IMR-90 (cell line): ENCODE data around the gene MAGI1. TPM values are rescaled to one million over a fixed set of nuclear protein-coding genes. Genes with fewer than 3 reads are reported as not detected.

Experiments used
- ATAC-seq: fragments of 200-7000 bp; cut with Tn5 transposase; 2 replicates; pipeline ENCODE4 v1.9.1; 2020; ENCODE audit warnings: low read depth, mild to moderate bottlenecking, moderate library complexity
- BruUV-seq: library from RNA; stranded (reverse); fragments of 400-500 nt; replicated peaks from 2 replicates; lab custom pipeline; 2021; lab: Mats Ljungman, UMichigan
- CTCF ChIA-PET: fragments of 300-600 bp; formaldehyde crosslinking; extraction: SDS; loops from one replicate; lab custom pipeline; 2021; ENCODE audit warnings: antibody characterized with exemption; lab: Yijun Ruan, JAX
- POLR2A ChIA-PET: fragments of 300-600 bp; sonication (Branson Sonifier 250); formaldehyde crosslinking; loops from one replicate; lab custom pipeline; 2022; ENCODE audit warnings: antibody characterized with exemption; ENCODE audit not compliant: unreplicated experiment; lab: Charles Lee
- DNase-seq: peaks from one replicate; pipeline ENCODE4 v3.0.0; 2013
- H2AFZ ChIP-seq: replicated peaks from 2 replicates; pipeline ENCODE3; 2013; ENCODE audit warnings: low read length, mild to moderate bottlenecking; ENCODE audit not compliant: poor library complexity
- H2AK5ac ChIP-seq: 2 replicates; pipeline ENCODE4 v1.6.1; 2013; ENCODE audit warnings: low read depth, low read length, inconsistent platforms
- H2AK9ac ChIP-seq: replicated peaks from 2 replicates; pipeline ENCODE3; 2013; ENCODE audit warnings: mild to moderate bottlenecking, low read depth, low read length, moderate library complexity; ENCODE audit not compliant: poor library complexity
- H2BK120ac ChIP-seq: 2 replicates; pipeline ENCODE4 v1.6.1; 2013; ENCODE audit warnings: low read depth, low read length, inconsistent platforms
- H2BK15ac ChIP-seq: 3 replicates; pipeline ENCODE4 v1.6.1; 2013; ENCODE audit warnings: low read depth, low read length, inconsistent platforms
- H2BK20ac ChIP-seq: 2 replicates; pipeline ENCODE4 v1.6.1; 2013; ENCODE audit warnings: low read depth, mild to moderate bottlenecking, inconsistent platforms, low read length, moderate library complexity
- H2BK5ac ChIP-seq: 2 replicates; pipeline ENCODE4 v1.6.1; 2013; ENCODE audit warnings: mild to moderate bottlenecking, low read depth, low read length, inconsistent platforms; ENCODE audit not compliant: poor library complexity, severe bottlenecking
- H3K14ac ChIP-seq: replicated peaks from 2 replicates; pipeline ENCODE4 v1.6.1; 2013; ENCODE audit warnings: low read depth, low read length, inconsistent platforms
- H3K18ac ChIP-seq: 2 replicates; pipeline ENCODE4 v1.6.1; 2013; ENCODE audit warnings: low read depth, low read length, control low read depth
- H3K23ac ChIP-seq: 2 replicates; pipeline ENCODE4 v1.6.1; 2013; ENCODE audit warnings: low read depth, low read length, inconsistent platforms
- H3K27ac ChIP-seq: 2 replicates; pipeline ENCODE4 v1.5.1; 2013; ENCODE audit warnings: mild to moderate bottlenecking, control low read depth, low read length; ENCODE audit not compliant: insufficient read depth
- H3K27me3 ChIP-seq: 2 replicates; pipeline ENCODE4 v1.6.1; 2013; ENCODE audit warnings: low read length; ENCODE audit not compliant: control insufficient read depth, insufficient read depth
- H3K36me3 ChIP-seq: 2 replicates; pipeline ENCODE4 v1.6.1; 2013; ENCODE audit warnings: low read length, mixed read lengths; ENCODE audit not compliant: control insufficient read depth, insufficient read depth
- H3K4ac ChIP-seq: 2 replicates; pipeline ENCODE4 v1.6.1; 2013; ENCODE audit warnings: low read depth, low read length, inconsistent platforms
- H3K4me1 ChIP-seq: 2 replicates; pipeline ENCODE4 v1.6.1; 2013; ENCODE audit warnings: low read length, mixed read lengths; ENCODE audit not compliant: control insufficient read depth, insufficient read depth
- H3K4me2 ChIP-seq: 2 replicates; pipeline ENCODE4 v1.6.1; 2013; ENCODE audit warnings: low read depth, mild to moderate bottlenecking, control low read depth, low read length, moderate library complexity
- H3K4me3 ChIP-seq: 2 replicates; pipeline ENCODE4 v1.5.1; 2013; ENCODE audit warnings: low read depth, mild to moderate bottlenecking, control low read depth, low read length, moderate library complexity; ENCODE audit not compliant: insufficient read depth
- H3K56ac ChIP-seq: 2 replicates; pipeline ENCODE4 v1.6.1; 2013; ENCODE audit warnings: low read length, inconsistent platforms; ENCODE audit not compliant: insufficient read depth; ENCODE audit errors: extremely low read depth
- H3K79me1 ChIP-seq, 2 experiments: 2 replicates each; pipeline ENCODE4 v1.6.1; 2013; ENCODE audit warnings: low read length in 2 of 2, inconsistent platforms in 1 of 2, low read depth in 1 of 2
- H3K9ac ChIP-seq: 2 replicates; pipeline ENCODE4 v1.6.1; 2013; ENCODE audit warnings: low read depth, low read length, control low read depth
- H3K9me1 ChIP-seq: 2 replicates; pipeline ENCODE4 v1.6.1; 2013; ENCODE audit warnings: low read length, inconsistent platforms; ENCODE audit not compliant: insufficient read depth
- H3K9me3 ChIP-seq: 2 replicates; pipeline ENCODE4 v1.6.1; 2013; ENCODE audit warnings: low read length; ENCODE audit not compliant: control insufficient read depth, insufficient read depth
- H4K20me1 ChIP-seq: 2 replicates; pipeline ENCODE4 v1.6.1; 2013; ENCODE audit warnings: low read length, inconsistent platforms; ENCODE audit not compliant: insufficient read depth
- H4K5ac ChIP-seq: 2 replicates; pipeline ENCODE4 v1.6.1; 2013; ENCODE audit warnings: mild to moderate bottlenecking, low read depth, low read length, control low read depth
- H4K8ac ChIP-seq, 2 experiments: 2 replicates each; pipeline ENCODE4 v1.6.1; 2013; ENCODE audit warnings: low read depth in 2 of 2, low read length in 2 of 2, control low read depth in 1 of 2, inconsistent platforms in 1 of 2
- H4K91ac ChIP-seq: 2 replicates; pipeline ENCODE4 v1.6.1; 2013; ENCODE audit warnings: low read depth, low read length, inconsistent platforms; ENCODE audit not compliant: insufficient read depth
- CEBPB ChIP-seq: IDR thresholded peaks from 2 replicates; pipeline ENCODE4 v1.6.1; 2012; ENCODE audit warnings: low read depth, low read length, improper control_type of control experiment
- CTCF ChIP-seq: conservative IDR thresholded peaks from 2 replicates; pipeline ENCODE4 v1.5.1; 2012; ENCODE audit warnings: mild to moderate bottlenecking, low read depth, low read length, improper control_type of control experiment
- FOS ChIP-seq: fragments of 150-350 bp; IDR thresholded peaks from 2 replicates; pipeline ENCODE4 v1.6.1; 2016; ENCODE audit warnings: low read depth, low read length
- MAFK ChIP-seq: IDR thresholded peaks from 2 replicates; pipeline ENCODE4 v1.6.1; 2012; ENCODE audit warnings: low read depth, low read length, improper control_type of control experiment
- MAZ ChIP-seq: IDR thresholded peaks from 2 replicates; pipeline ENCODE4 v1.6.1; 2012; ENCODE audit warnings: low read depth, mild to moderate bottlenecking, low read length, improper control_type of control experiment, moderate library complexity, borderline replicate concordance
- MXI1 ChIP-seq: IDR thresholded peaks from 2 replicates; pipeline ENCODE4 v1.6.1; 2012; ENCODE audit warnings: low read depth, mild to moderate bottlenecking, low read length, moderate library complexity, borderline replicate concordance
- NFE2L2 ChIP-seq: fragments of 150-350 bp; IDR thresholded peaks from 2 replicates; pipeline ENCODE4 v1.6.1; 2016; ENCODE audit warnings: low read depth, mild to moderate bottlenecking, low read length
- POLR2A ChIP-seq: IDR thresholded peaks from 2 replicates; pipeline ENCODE4 v1.6.1; 2012; ENCODE audit warnings: mild to moderate bottlenecking, low read depth, low read length
- RCOR1 ChIP-seq: IDR thresholded peaks from 2 replicates; pipeline ENCODE4 v1.6.1; 2012; ENCODE audit warnings: mild to moderate bottlenecking, low read length, improper control_type of control experiment; ENCODE audit not compliant: insufficient replicate concordance
- RFX5 ChIP-seq: IDR thresholded peaks from 2 replicates; pipeline ENCODE4 v1.8.0; 2012; ENCODE audit warnings: low read depth, mild to moderate bottlenecking, low read length, moderate library complexity
- SMC3 ChIP-seq: fragments of 150-350 bp; IDR thresholded peaks from 2 replicates; pipeline ENCODE4 v1.6.1; 2016; ENCODE audit warnings: low read depth, mild to moderate bottlenecking, antibody characterized with exemption, low read length, moderate library complexity
- USF2 ChIP-seq: fragments of 150-350 bp; IDR thresholded peaks from 2 replicates; pipeline ENCODE4 v1.6.1; 2017; ENCODE audit warnings: mild to moderate bottlenecking, antibody characterized with exemption, low read length, low read depth
- WGBS, 2 experiments: methylation state at CpG; one replicate each; pipeline versions ENCODE4 v1.1.5 to v1.1.7; 2013; ENCODE audit warnings: missing lambda C conversion rate in 2 of 2; ENCODE audit not compliant: insufficient read length in 1 of 2; ENCODE audit errors: extremely low coverage in 2 of 2; 5-methylcytosine and 5-hydroxymethylcytosine counted together
- dilution Hi-C: fragments of 300-500 bp; cut with HindIII; formaldehyde crosslinking; loops from one replicate; pipeline ENCODE4 v1.14.3; 2018; ENCODE audit warnings: low sequenced_read_pairs; ENCODE audit not compliant: unreplicated experiment
- in situ Hi-C: fragments of 300-500 bp; cut with MboI; formaldehyde crosslinking; loops from 3 replicates; pipeline ENCODE4 v1.14.3; 2019; ENCODE audit warnings: low sequenced_read_pairs, inconsistent platforms, mixed read lengths
- intact Hi-C: fragments of 100-400 bp; cut with micrococcal nuclease; formaldehyde crosslinking; loops from 2 replicates; pipeline ENCODE4 v1.10.0; 2022
- polyA plus RNA-seq, 3 experiments: library from polyadenylated mRNA; depleted of rRNA; stranded (reverse); fragments of >200 nt; gene quantifications; 2 replicates each; pipeline ENCODE4 v1.2.3, GENCODE V29; 2012; ENCODE audit warnings: low replicate concordance in 1 of 3
- total RNA-seq: library from RNA; depleted of rRNA; stranded (reverse); fragments of >200 nt; gene quantifications from 2 replicates; pipeline ENCODE4 v1.2.3, GENCODE V29; 2012

Gene MAGI1
- total and polyA plus RNA-seq, 2 of the 4 experiments (the other 2 are of a cell fraction), result 14.5 to 24.2 TPM

DNA sequence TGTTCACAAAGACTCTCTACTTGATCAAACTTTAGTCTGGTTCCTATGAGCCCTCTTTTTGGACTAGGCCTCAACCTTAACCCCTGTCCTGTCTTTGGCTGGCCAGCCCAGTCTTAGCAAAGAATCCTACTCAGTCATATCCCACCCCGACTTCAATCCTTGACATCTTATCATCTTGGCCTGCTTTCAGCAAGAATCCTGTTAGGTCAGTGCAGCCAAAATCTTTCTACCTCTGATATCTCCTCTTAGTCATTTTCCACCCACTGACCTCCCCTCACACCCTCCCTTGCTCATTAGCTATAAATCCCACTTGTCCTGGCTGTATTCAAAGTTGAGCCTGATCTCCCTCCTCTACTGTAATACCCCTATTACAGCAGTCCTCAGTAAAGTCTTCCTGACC, 286.1 kb downstream of the MAGI1 start:
- Histone ChIP-seq H4K5ac (no peak overlapping the region), H3K4me3 (no peak overlapping the region), H3K18ac (no peak overlapping the region), H2AFZ (no peak overlapping the region), H2BK5ac (no peak overlapping the region), H3K4me2 (no peak overlapping the region), H3K14ac (no peak overlapping the region), H2BK15ac (no peak overlapping the region), H3K23ac (no peak overlapping the region), H3K79me1 (peaks cover 8 to 34% of the 10 kb centered on the region in 2 experiments), H3K9ac (no peak overlapping the region), H3K27ac (no peak overlapping the region), H3K36me3 (no peaks in the 10 kb centered on the region), H3K9me3 (no peaks in the 10 kb centered on the region), H3K4ac (no peak overlapping the region), H2AK5ac (no peak overlapping the region), H3K56ac (no peak overlapping the region), H4K91ac (no peak overlapping the region), H4K8ac (no peak overlapping the region), H3K9me1 (no peaks in the 10 kb centered on the region; the same call in 1 of the 2 replicates), H2AK9ac (no peak overlapping the region), H2BK20ac (no peak overlapping the region), H3K27me3 (no peaks in the 10 kb centered on the region), H4K20me1 (peaks cover 10% of the 10 kb centered on the region; the same call in 1 of the 2 replicates), H2BK120ac (no peak overlapping the region), H3K4me1 (no peaks in the 10 kb centered on the region)
- ATAC-seq (no peak), DNase-seq (no peak)
- ChIA-PET CTCF (interaction anchor here (1.5 to 2.2 kb wide), 3 partner anchors 13 to 1223 kb away, joined by 3 to 13 read pairs (median 7); no protein-coding TSS in a partner anchor), POLR2A (no interaction called here)
- intact Hi-C loops (loop anchor here (5.0 kb wide), 1 partner anchor 1220 kb away; no protein-coding TSS in a partner anchor), in situ Hi-C loops (no loop called here), dilution Hi-C loops (no loop called here)
- 88% methylated on average over 1 of the region's 1 CpG; no CpG with 5 or more reads in 1 of the 2 experiments for WGBS, 2 experiments
- TF ChIP-seq MAZ (no peak), MAFK (no peak), RCOR1 (no peak), FOS (no peak), USF2 (no peak), CTCF (no peak), CEBPB (no peak), MXI1 (no peak), RFX5 (no peak), POLR2A (no peak), SMC3 (no peak), NFE2L2 (no peak)
- no TSS peak for BruUV-seq
